HepG2 (cell line): ENCODE measurements around the gene CHAF1A. TPM values are rescaled to one million over a fixed set of nuclear protein-coding genes. Genes with fewer than 3 reads are reported as not detected.

Source experiments
- ATAC-seq: fragments of 200-7000 bp; cut with Tn5 transposase; 3 replicates; pipeline ENCODE4 v1.9.1; 2020; ENCODE audit warnings: mild to moderate bottlenecking, moderate library complexity
- BruUV-seq: library from RNA; stranded (reverse); fragments of 400-500 nt; replicated peaks from 2 replicates; lab custom pipeline; 2021; lab: Mats Ljungman, UMichigan
- CTCF ChIA-PET: fragments of 300-600 bp; formaldehyde crosslinking; extraction: SDS; loops from one replicate; lab custom pipeline; 2021; ENCODE audit warnings: low total read pairs, inconsistent platforms, low intra/inter-chr PET ratio; lab: Yijun Ruan, JAX
- POLR2A ChIA-PET: fragments of 350-600 bp; sonication (Branson Sonifier 250); formaldehyde crosslinking; loops from one replicate; lab custom pipeline; 2020; ENCODE audit warnings: antibody characterized with exemption, inconsistent platforms; lab: Yijun Ruan, JAX
- DNase-seq: peaks from one replicate; pipeline ENCODE4 v3.0.0-alpha.2; 2015; ENCODE audit warnings: low spot score
- FAIRE-seq: peaks from 3 replicates; lab custom pipeline; 2011; peaks lifted over from hg19 to GRCh38; lab: Jason Lieb, UNC
- H2AFZ ChIP-seq: one replicate; pipeline ENCODE4 v1.6.1; 2011; ENCODE audit warnings: low read length, inconsistent platforms
- H3K27ac ChIP-seq: fragments of 300-600 bp; 3 replicates; pipeline ENCODE4 v1.8.0; 2011; ENCODE audit warnings: mixed run types, mild to moderate bottlenecking, mixed read lengths, low read length, inconsistent platforms; ENCODE audit not compliant: insufficient read depth; ENCODE audit errors: extremely low read length
- H3K27me3 ChIP-seq, 2 experiments: fragments of 200-600 bp in 1 of 2; 2 replicates in 1 of 2; 3 replicates in 1 of 2; pipeline versions ENCODE4 v1.6.0 to v1.8.0; 2011; ENCODE audit warnings: low read length in 2 of 2, mild to moderate bottlenecking in 2 of 2, moderate library complexity in 2 of 2, inconsistent platforms in 1 of 2; ENCODE audit not compliant: insufficient read depth in 2 of 2, control insufficient read depth in 1 of 2
- H3K36me3 ChIP-seq, 2 experiments: fragments of 200-600 bp in 1 of 2; replicated peaks in 1 of 2; 2 replicates in 1 of 2; 3 replicates in 1 of 2; pipeline versions ENCODE4 v1.5.1 to v1.8.0; 2011; ENCODE audit warnings: low read length in 2 of 2, inconsistent platforms in 1 of 2; ENCODE audit not compliant: insufficient read depth in 2 of 2, control insufficient read depth in 1 of 2
- H3K4me1 ChIP-seq: 2 replicates; pipeline ENCODE4 v1.5.1; 2012; ENCODE audit warnings: low read length, inconsistent platforms; ENCODE audit not compliant: insufficient read depth
- H3K4me2 ChIP-seq: 2 replicates; pipeline ENCODE4 v1.6.0; 2011; ENCODE audit warnings: low read depth, low read length, inconsistent platforms
- H3K4me3 ChIP-seq, 3 experiments: fragments of 200-600 bp in 1 of 3; sonication (generic), shearing (Covaris generic) in 1 of 3; replicated peaks in 1 of 3; 2 replicates each; pipeline ENCODE4 v1.5.1; 2011 to 2016; ENCODE audit warnings: low read length in 3 of 3, inconsistent platforms in 2 of 3, low read depth in 2 of 3, mild to moderate bottlenecking in 2 of 3, control low read depth in 1 of 3, mixed read lengths in 1 of 3; ENCODE audit not compliant: insufficient read depth in 1 of 3
- H3K79me2 ChIP-seq: one replicate; pipeline ENCODE4 v1.6.1; 2011; ENCODE audit warnings: low read length, inconsistent platforms; ENCODE audit not compliant: insufficient read depth
- H3K9ac ChIP-seq: 2 replicates; pipeline ENCODE4 v1.6.0; 2011; ENCODE audit warnings: mild to moderate bottlenecking, low read depth, low read length, inconsistent platforms; ENCODE audit not compliant: insufficient read depth
- H3K9me3 ChIP-seq: 2 replicates; pipeline ENCODE4 v1.5.1; 2012; ENCODE audit warnings: mild to moderate bottlenecking, low read length
- H4K20me1 ChIP-seq: 2 replicates; pipeline ENCODE4 v1.6.0; 2011; ENCODE audit warnings: inconsistent platforms, mild to moderate bottlenecking, low read length, moderate library complexity; ENCODE audit not compliant: insufficient read depth
- AGO1 ChIP-seq: fragments of 200-400 bp; formaldehyde crosslinking; IDR thresholded peaks from 2 replicates; pipeline ENCODE4 v1.6.1; 2017; ENCODE audit warnings: mild to moderate bottlenecking, low read depth, low read length, moderate library complexity; ENCODE audit not compliant: poor library complexity, severe bottlenecking
- AGO2 ChIP-seq: fragments of 200-400 bp; formaldehyde crosslinking; optimal IDR thresholded peaks from 2 replicates; pipeline ENCODE3; 2017; ENCODE audit warnings: mild to moderate bottlenecking, low read depth, low read length, moderate library complexity
- AKAP8 ChIP-seq: sonication (generic); formaldehyde crosslinking; IDR thresholded peaks from 2 replicates; pipeline ENCODE4 v1.5.1; 2020; ENCODE audit warnings: mild to moderate bottlenecking, missing genetic modification reagents
- ATF5 ChIP-seq: sonication (generic); formaldehyde crosslinking; IDR thresholded peaks from 2 replicates; pipeline ENCODE4 v1.4.0; 2020; ENCODE audit warnings: mild to moderate bottlenecking, low read depth, missing genetic modification reagents
- FOSL2 ChIP-seq: sonication (generic); formaldehyde crosslinking; IDR thresholded peaks from 2 replicates; pipeline ENCODE4 v1.4.0; 2020; ENCODE audit warnings: missing genetic modification reagents
- IKZF1 ChIP-seq: fragments of 450-650 bp; IDR thresholded peaks from 2 replicates; pipeline ENCODE4 v1.7.1; 2016
- KDM3A ChIP-seq: IDR thresholded peaks from 2 replicates; pipeline ENCODE4 v1.6.1; 2018; ENCODE audit warnings: low read depth, missing compliant biosample characterization
- POLR2A ChIP-seq, 2 experiments: IDR thresholded peaks; 2 replicates each; pipeline ENCODE4 v1.6.1; 2011; ENCODE audit warnings: low read depth in 2 of 2, low read length in 2 of 2, mild to moderate bottlenecking in 1 of 2, moderate library complexity in 1 of 2; ENCODE audit not compliant: insufficient read depth in 1 of 2
- SRSF1 ChIP-seq: fragments of 200-400 bp; formaldehyde crosslinking; optimal IDR thresholded peaks from 2 replicates; pipeline ENCODE3; 2017; ENCODE audit warnings: mild to moderate bottlenecking, low read depth, low read length, moderate library complexity
- ZFP91 ChIP-seq: sonication (generic); formaldehyde crosslinking; IDR thresholded peaks from 2 replicates; pipeline ENCODE4 v1.9.0; 2022; ENCODE audit warnings: missing genetic modification reagents, mild to moderate bottlenecking, borderline replicate concordance
- ZNF18 ChIP-seq: sonication (generic); formaldehyde crosslinking; IDR thresholded peaks from 2 replicates; pipeline ENCODE4 v1.8.0; 2022; ENCODE audit warnings: mild to moderate bottlenecking, missing genetic modification reagents; ENCODE audit not compliant: insufficient replicate concordance
- ZNF263 ChIP-seq: sonication (generic); formaldehyde crosslinking; IDR thresholded peaks from 2 replicates; pipeline ENCODE4 v1.4.0; 2020; ENCODE audit warnings: missing genetic modification reagents
- ZNF350 ChIP-seq: sonication (generic); formaldehyde crosslinking; IDR thresholded peaks from 2 replicates; pipeline ENCODE4 v1.4.0; 2020; ENCODE audit warnings: mild to moderate bottlenecking, low read depth, missing genetic modification reagents, borderline replicate concordance
- ZNF512B ChIP-seq: sonication (generic); formaldehyde crosslinking; IDR thresholded peaks from 2 replicates; pipeline ENCODE4 v1.5.1; 2020; ENCODE audit warnings: missing genetic modification reagents, mild to moderate bottlenecking, borderline replicate concordance
- ZNF530 ChIP-seq: sonication (generic); formaldehyde crosslinking; IDR thresholded peaks from 2 replicates; pipeline ENCODE4 v1.5.0; 2020; ENCODE audit warnings: low read depth, mild to moderate bottlenecking, missing genetic modification reagents
- ZNF660 ChIP-seq: sonication (generic); formaldehyde crosslinking; IDR thresholded peaks from 2 replicates; pipeline ENCODE4 v1.5.1; 2020; ENCODE audit warnings: mild to moderate bottlenecking, low read depth, missing genetic modification reagents, borderline replicate concordance
- ZNF878 ChIP-seq: sonication (generic); formaldehyde crosslinking; IDR thresholded peaks from 2 replicates; pipeline ENCODE4 v1.8.1; 2023; ENCODE audit warnings: mild to moderate bottlenecking, missing genetic modification reagents, moderate library complexity
- WGBS: methylation state at CpG from one replicate; pipeline ENCODE4 v1.1.6; 2017; ENCODE audit warnings: low lambda C conversion rate; 5-methylcytosine and 5-hydroxymethylcytosine counted together
- in situ Hi-C: cut with HindIII; loops from 2 replicates; pipeline ENCODE4 v1.10.0; 2017; ENCODE audit warnings: low pct_unique_long_range_greater_than_20kb; ENCODE audit not compliant: extremely low pct_ligation_motif_present
- intact Hi-C: fragments of 100-400 bp; cut with micrococcal nuclease; formaldehyde crosslinking; loops from one replicate; pipeline ENCODE4 v1.10.0; 2022; ENCODE audit not compliant: unreplicated experiment
- polyA plus RNA-seq, 8 experiments: library from polyadenylated mRNA; depleted of rRNA in 3 of 8; stranded (reverse) in 7 of 8; unstranded in 1 of 8; fragments of >200 nt; fragmentation: Illumina TruSeq in 4 of 8; extraction: Trizol in 4 of 8; gene quantifications; 2 replicates each; pipeline versions ENCODE4 v1.2.1 to v1.2.3, GENCODE V29; 2011 to 2016; ENCODE audit warnings: low read depth in 4 of 8, missing spikeins in 1 of 8, mixed read lengths in 1 of 8; ENCODE audit not compliant: insufficient read depth in 1 of 8
- total RNA-seq, 5 experiments: library from RNA; depleted of rRNA; stranded (reverse); fragments of >200 nt; fragmentation: Illumina TruSeq; extraction: Trizol; gene quantifications; 2 replicates each; pipeline ENCODE4 v1.2.3, GENCODE V29; 2016; ENCODE audit warnings: low read depth in 1 of 5

CHAF1A gene
- total and polyA plus RNA-seq, 2 of the 13 experiments (the other 11 are each of a cell fraction or from before 2014, with no cell fraction given), result 11.0 to 34.8 TPM

GRCh38 chr19:4362101-4362828 is 40.2 kb upstream of the CHAF1A start:
- FAIRE-seq (no peak), ATAC-seq (no peak; the same call in 2 of the 3 replicates), DNase-seq (no peak)
- intact Hi-C loops (no loop called here), in situ Hi-C loops (no loop called here)
- no TSS peak for BruUV-seq
- Histone ChIP-seq H2AFZ (no peak overlapping the region), H3K4me3 (no peak overlapping the region), H3K79me2 (peaks cover 2% of the 10 kb centered on the region), H3K4me2 (no peak overlapping the region), H3K27ac (no peak overlapping the region), H3K27me3 (no peaks in the 10 kb centered on the region), H3K9ac (no peak overlapping the region), H3K9me3 (no peaks in the 10 kb centered on the region), H3K4me1 (no peaks in the 10 kb centered on the region), H3K36me3 (peaks cover 27 to 65% of the 10 kb centered on the region in 2 experiments; a peak in 4 of 5 replicates), H4K20me1 (no peaks in the 10 kb centered on the region)
- CTCF ChIA-PET, result no interaction called here
- WGBS, result 97% methylated on average over 15 of the region's 32 CpGs
- POLR2A ChIA-PET, result interaction anchor here (1.4 to 2.7 kb wide), 4 partner anchors 13 to 32 kb away, joined by 5 to 11 read pairs (median 10); partner anchors contain the start of gene MPND
- TF ChIP-seq FOSL2 (CRISPR knock-in tag), result no peak
- no peak for TF ChIP-seq ZNF512B (CRISPR knock-in tag)
- no peak for TF ChIP-seq ZNF530 (CRISPR knock-in tag)
- peak in 1 of 2 experiments; percentile 42; a peak in 1 of 4 replicates for TF ChIP-seq POLR2A (IDR thresholded peaks at IDR 0.05; ENCODE audit: insufficient read depth in 1 of 2, low read depth in 2 of 2, low read length in 2 of 2)
- TF ChIP-seq ZNF263 (CRISPR knock-in tag), result peak; percentile 23; the same call in 1 of the 2 replicates
- TF ChIP-seq AKAP8 (CRISPR knock-in tag), result no peak
- TF ChIP-seq ZNF18 (CRISPR knock-in tag), result no peak
- peak; percentile 34 for TF ChIP-seq AGO1
- TF ChIP-seq AGO2, result peak; percentile 82
- no peak for TF ChIP-seq ATF5 (CRISPR knock-in tag)
- no peak for TF ChIP-seq KDM3A (CRISPR knock-in tag)
- TF ChIP-seq ZNF878 (CRISPR knock-in tag), result no peak
- TF ChIP-seq ZNF660 (CRISPR knock-in tag), result no peak
- no peak for TF ChIP-seq SRSF1
- no peak for TF ChIP-seq ZNF350 (CRISPR knock-in tag)
- TF ChIP-seq ZFP91 (CRISPR knock-in tag), result 0 out of 2 replicates have a peak, but pooled peaks have one; percentile 30
- no peak for TF ChIP-seq IKZF1
